Mesothelial cell of epicardium (in vitro differentiated cells): ENCODE results near the gene SLC9A9. TPM values are rescaled to one million over a fixed set of nuclear protein-coding genes. Genes with fewer than 3 reads are reported as not detected.

ENCODE experiments used
- DNase-seq, 2 experiments: peaks; one replicate each; pipeline ENCODE4 v3.0.0; 2021; ENCODE audit warnings: low spot score in 2 of 2; ENCODE audit not compliant: unreplicated experiment in 2 of 2
- H3K27ac Mint-ChIP-seq: 2 replicates; pipeline ENCODE4 v1.8.0; 2021; ENCODE audit warnings: mixed read lengths
- H3K27me3 Mint-ChIP-seq: 2 replicates; pipeline ENCODE4 v1.8.0; 2021; ENCODE audit warnings: low read depth, mixed read lengths
- H3K36me3 Mint-ChIP-seq: 2 replicates; pipeline ENCODE4 v1.8.0; 2021; ENCODE audit warnings: mixed read lengths
- H3K4me1 Mint-ChIP-seq: 2 replicates; pipeline ENCODE4 v1.8.0; 2021; ENCODE audit warnings: mixed read lengths
- H3K4me3 Mint-ChIP-seq: 2 replicates; pipeline ENCODE4 v1.8.0; 2021; ENCODE audit warnings: mild to moderate bottlenecking, moderate library complexity, mixed read lengths
- H3K9me3 Mint-ChIP-seq: 2 replicates; pipeline ENCODE4 v1.8.0; 2021; ENCODE audit warnings: mixed read lengths
- total RNA-seq: library from RNA; stranded (reverse); gene quantifications from 3 replicates; pipeline ENCODE4 v1.2.1, GENCODE V29; 2021
- TF ChIP-seq, protein P1 (sequence below): fragments of 200-600 bp; sonication (generic); IDR thresholded peaks from one replicate; pipeline ENCODE4 v1.5.0; 2021; ENCODE audit warnings: antibody characterized with exemption; ENCODE audit not compliant: unreplicated experiment

The SLC9A9 gene
- total RNA-seq, 1 donor from 2014 or later, result 2.7 TPM

DNA sequence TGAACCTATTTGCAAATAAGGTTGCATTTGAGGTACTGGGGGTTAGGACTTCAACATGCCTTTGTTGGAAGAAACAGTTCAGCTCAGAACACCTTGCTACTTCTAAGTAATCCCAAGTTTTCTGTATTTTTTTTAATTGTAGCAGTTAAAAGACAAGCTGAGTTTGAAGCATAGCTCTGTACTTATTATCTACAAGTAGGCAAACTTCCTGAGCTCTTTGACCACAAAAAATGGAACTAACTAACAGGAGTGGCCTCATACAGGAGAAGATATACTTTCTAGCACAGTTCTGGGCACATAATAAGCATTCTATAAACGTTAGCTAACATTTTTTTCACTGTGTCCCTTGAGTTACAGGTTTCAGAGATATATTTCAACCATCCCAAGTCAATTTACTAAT lies 569.5 kb downstream of the SLC9A9 start:
- no peak overlapping the region for H3K4me3 Mint-ChIP-seq
- H3K9me3 Mint-ChIP-seq, result no peaks in the 10 kb centered on the region
- H3K27ac Mint-ChIP-seq, result no peak overlapping the region
- no peaks in the 10 kb centered on the region for H3K4me1 Mint-ChIP-seq
- DNase-seq, result no peak
- TF ChIP-seq, protein P1, sequence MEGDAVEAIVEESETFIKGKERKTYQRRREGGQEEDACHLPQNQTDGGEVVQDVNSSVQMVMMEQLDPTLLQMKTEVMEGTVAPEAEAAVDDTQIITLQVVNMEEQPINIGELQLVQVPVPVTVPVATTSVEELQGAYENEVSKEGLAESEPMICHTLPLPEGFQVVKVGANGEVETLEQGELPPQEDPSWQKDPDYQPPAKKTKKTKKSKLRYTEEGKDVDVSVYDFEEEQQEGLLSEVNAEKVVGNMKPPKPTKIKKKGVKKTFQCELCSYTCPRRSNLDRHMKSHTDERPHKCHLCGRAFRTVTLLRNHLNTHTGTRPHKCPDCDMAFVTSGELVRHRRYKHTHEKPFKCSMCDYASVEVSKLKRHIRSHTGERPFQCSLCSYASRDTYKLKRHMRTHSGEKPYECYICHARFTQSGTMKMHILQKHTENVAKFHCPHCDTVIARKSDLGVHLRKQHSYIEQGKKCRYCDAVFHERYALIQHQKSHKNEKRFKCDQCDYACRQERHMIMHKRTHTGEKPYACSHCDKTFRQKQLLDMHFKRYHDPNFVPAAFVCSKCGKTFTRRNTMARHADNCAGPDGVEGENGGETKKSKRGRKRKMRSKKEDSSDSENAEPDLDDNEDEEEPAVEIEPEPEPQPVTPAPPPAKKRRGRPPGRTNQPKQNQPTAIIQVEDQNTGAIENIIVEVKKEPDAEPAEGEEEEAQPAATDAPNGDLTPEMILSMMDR, result no peak
- no peaks in the 10 kb centered on the region for H3K36me3 Mint-ChIP-seq
- H3K27me3 Mint-ChIP-seq, result peaks cover 4% of the 10 kb centered on the region

DNA sequence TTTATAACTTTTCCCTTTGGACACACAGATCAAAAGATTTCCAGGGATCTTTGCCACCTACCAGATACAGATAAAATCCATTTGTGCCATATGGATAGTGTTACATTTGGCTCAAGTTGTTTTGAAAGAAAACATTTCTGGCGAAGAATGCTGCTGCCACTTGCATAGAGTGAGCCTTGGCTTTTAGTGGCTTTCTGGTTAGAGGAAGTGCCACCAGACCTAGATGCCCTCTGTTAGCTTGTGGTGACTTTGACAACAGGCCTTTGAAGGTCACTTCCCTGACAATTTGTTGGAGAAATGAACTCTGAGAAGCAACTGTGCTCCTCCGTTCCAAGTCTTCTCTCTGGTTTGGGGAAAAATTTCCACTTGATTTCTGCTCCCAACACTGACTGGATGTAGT lies 570.7 kb downstream of the SLC9A9 start:
- TF ChIP-seq, protein P1, result no peak
- Mint-ChIP-seq H3K9me3 (no peaks in the 10 kb centered on the region), H3K4me1 (no peaks in the 10 kb centered on the region), H3K4me3 (no peak overlapping the region), H3K36me3 (no peaks in the 10 kb centered on the region), H3K27me3 (peaks cover 6% of the 10 kb centered on the region), H3K27ac (no peak overlapping the region)
- no peak for DNase-seq

DNA sequence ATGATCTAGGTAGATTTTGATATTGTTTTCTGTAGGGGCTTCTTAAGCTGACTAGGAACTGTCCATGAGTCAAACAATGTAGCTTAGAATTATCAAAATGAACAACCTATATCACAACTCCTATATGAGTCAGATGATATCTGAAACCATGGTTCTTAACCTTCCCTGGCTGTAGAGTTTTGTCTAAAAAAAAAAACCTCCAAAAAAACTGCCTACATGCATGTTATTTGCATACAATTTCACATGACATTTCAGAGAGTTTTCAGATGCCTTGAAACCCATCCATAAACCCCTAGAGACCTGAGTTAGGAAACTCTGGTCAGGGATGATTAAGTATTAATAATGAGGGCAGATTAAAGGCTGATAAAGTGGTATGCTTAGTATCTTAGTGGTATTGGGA lies 571.7 kb downstream of the SLC9A9 start:
- no peak for DNase-seq
- H3K9me3 Mint-ChIP-seq, result no peaks in the 10 kb centered on the region
- H3K4me3 Mint-ChIP-seq, result no peak overlapping the region
- TF ChIP-seq, protein P1, result no peak
- H3K4me1 Mint-ChIP-seq, result no peaks in the 10 kb centered on the region
- peaks cover 6% of the 10 kb centered on the region for H3K27me3 Mint-ChIP-seq
- no peaks in the 10 kb centered on the region for H3K36me3 Mint-ChIP-seq
- H3K27ac Mint-ChIP-seq, result no peak overlapping the region

DNA sequence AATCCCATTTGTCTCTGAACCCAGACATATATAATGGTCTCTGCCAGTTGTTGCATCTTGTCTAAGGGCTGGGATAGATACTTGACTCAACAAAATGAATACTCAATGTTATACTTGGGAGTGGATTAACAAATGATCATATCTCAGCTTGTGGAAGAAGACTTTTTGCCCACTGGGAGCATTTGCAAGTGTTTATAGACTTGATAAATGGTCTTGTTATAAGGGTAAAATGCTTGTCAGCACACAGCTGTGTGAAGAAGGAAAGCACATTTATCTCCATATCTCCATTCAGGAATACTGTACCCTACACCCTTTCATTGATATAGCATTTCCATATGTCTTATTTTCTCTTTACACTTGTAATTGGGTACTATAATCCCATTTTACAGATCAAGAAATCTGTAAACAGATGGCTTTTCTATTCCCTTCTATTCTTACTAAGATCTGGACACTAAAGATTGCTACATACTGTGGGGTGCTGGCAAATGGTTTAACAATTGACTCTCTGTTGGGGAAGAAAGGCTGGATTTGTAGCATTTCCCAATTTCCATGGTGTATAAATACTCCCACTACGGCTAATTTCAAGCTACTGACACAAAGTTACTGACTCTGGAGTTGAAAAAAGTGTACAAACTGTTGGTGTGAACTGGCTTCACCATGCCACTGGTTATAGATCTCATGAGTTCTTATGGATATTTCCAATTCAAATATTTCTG lies 574.1 kb downstream of the SLC9A9 start:
- TF ChIP-seq, protein P1, result no peak
- Mint-ChIP-seq H3K9me3 (no peaks in the 10 kb centered on the region), H3K36me3 (no peaks in the 10 kb centered on the region), H3K27me3 (peaks cover 6% of the 10 kb centered on the region), H3K27ac (no peak overlapping the region), H3K4me1 (no peaks in the 10 kb centered on the region), H3K4me3 (no peak overlapping the region)
- no peak for DNase-seq

DNA sequence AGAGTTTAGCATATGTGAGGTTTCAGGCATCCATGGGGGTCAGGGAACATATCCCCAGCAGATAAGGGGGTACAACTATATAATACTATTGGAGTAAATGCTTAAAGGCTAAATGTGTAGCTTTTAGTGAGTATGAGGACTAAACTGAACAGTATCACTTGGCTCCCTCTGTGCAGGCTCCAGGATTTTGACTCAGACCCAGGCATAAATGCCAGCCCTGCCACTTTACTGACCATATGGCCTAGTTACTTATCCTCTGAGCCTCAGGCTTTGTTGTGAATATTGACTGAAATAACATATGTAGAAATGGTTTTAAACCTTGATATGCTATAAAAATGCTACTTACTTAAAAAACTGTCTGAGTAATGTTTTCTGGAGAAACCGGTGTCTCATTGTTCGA lies 577.1 kb downstream of the SLC9A9 start:
- Mint-ChIP-seq H3K27me3 (peaks cover 4% of the 10 kb centered on the region), H3K36me3 (no peaks in the 10 kb centered on the region), H3K9me3 (no peaks in the 10 kb centered on the region), H3K27ac (no peak overlapping the region), H3K4me1 (no peaks in the 10 kb centered on the region), H3K4me3 (no peak overlapping the region)
- TF ChIP-seq, protein P1, result no peak
- DNase-seq, result no peak
